Fibroblast of lung (primary cell): ENCODE data around the gene RBM38. TPM values are rescaled to one million over a fixed set of nuclear protein-coding genes. Genes with fewer than 3 reads are reported as not detected.

Experiments
- DNase-seq, 2 donors: peaks; one replicate each; pipeline versions ENCODE4 v3.0.0 to v3.0.0-alpha.2; 2010; ENCODE audit warnings: low read depth in 2 of 2
- H2AFZ ChIP-seq: 2 replicates; pipeline ENCODE4 v1.5.1; 2012; ENCODE audit warnings: low read length, control low read depth, inconsistent platforms
- H3K27ac ChIP-seq: 2 replicates; pipeline ENCODE4 v1.5.1; 2011; ENCODE audit warnings: low read length, control low read depth; ENCODE audit not compliant: insufficient read depth
- H3K27me3 ChIP-seq: 2 replicates; pipeline ENCODE4 v1.5.1; 2011; ENCODE audit warnings: mild to moderate bottlenecking, low read length; ENCODE audit not compliant: control insufficient read depth, insufficient read depth
- H3K36me3 ChIP-seq: 2 replicates; pipeline ENCODE4 v1.5.1; 2011; ENCODE audit warnings: low read length; ENCODE audit not compliant: control insufficient read depth, insufficient read depth
- H3K4me1 ChIP-seq: 2 replicates; pipeline ENCODE4 v1.5.1; 2011; ENCODE audit warnings: low read length; ENCODE audit not compliant: control insufficient read depth, insufficient read depth; ENCODE audit errors: extremely low read depth
- H3K4me2 ChIP-seq: 2 replicates; pipeline ENCODE4 v1.5.1; 2011; ENCODE audit warnings: low read length, control low read depth; ENCODE audit not compliant: insufficient read depth; ENCODE audit errors: extremely low read depth
- H3K4me3 ChIP-seq, 4 experiments: fragments of 200-600 bp in 1 of 4; sonication (generic) in 1 of 4; replicated peaks in 1 of 4; 2 replicates each; pipeline ENCODE4 v1.5.1; 2011 to 2016; ENCODE audit warnings: low read length in 4 of 4, low read depth in 3 of 4, mild to moderate bottlenecking in 3 of 4, control low read depth in 2 of 4, inconsistent platforms in 1 of 4, mixed read lengths in 1 of 4; ENCODE audit not compliant: insufficient read depth in 1 of 4; ENCODE audit errors: control extremely low read depth in 1 of 4
- H3K79me2 ChIP-seq: 2 replicates; pipeline ENCODE4 v1.5.1; 2012; ENCODE audit warnings: mild to moderate bottlenecking, low read length, inconsistent platforms; ENCODE audit not compliant: control insufficient read depth, insufficient read depth
- H3K9ac ChIP-seq: 2 replicates; pipeline ENCODE4 v1.5.1; 2011; ENCODE audit warnings: mild to moderate bottlenecking, low read length, control low read depth; ENCODE audit not compliant: insufficient read depth
- H3K9me3 ChIP-seq: 2 replicates; pipeline ENCODE4 v1.5.1; 2012; ENCODE audit warnings: low read depth, low read length; ENCODE audit not compliant: control insufficient read depth, insufficient read depth
- H4K20me1 ChIP-seq: 2 replicates; pipeline ENCODE4 v1.5.1; 2011; ENCODE audit warnings: low read length; ENCODE audit not compliant: control insufficient read depth, insufficient read depth; ENCODE audit errors: extremely low read depth
- CTCF ChIP-seq, 2 donors: IDR thresholded peaks in 1 of 2; conservative IDR thresholded peaks in 1 of 2; 1 replicate in 1 of 2; 2 replicates in 1 of 2; pipeline ENCODE4 v1.5.1; 2011 to 2012; ENCODE audit warnings: low read length in 2 of 2, control low read depth in 1 of 2, inconsistent platforms in 1 of 2, low read depth in 1 of 2, mild to moderate bottlenecking in 1 of 2
- EZH2 ChIP-seq: IDR thresholded peaks from 2 replicates; pipeline ENCODE4 v1.5.1; 2012; ENCODE audit warnings: low read length, control low read depth, mild to moderate bottlenecking; ENCODE audit errors: missing control alignments
- polyA plus RNA-seq, 2 donors: library from polyadenylated mRNA; depleted of rRNA in 1 of 2; stranded (reverse) in 1 of 2; unstranded in 1 of 2; fragments of >200 nt; gene quantifications; 2 replicates each; pipeline ENCODE4 v1.2.1, GENCODE V29; 2011 to 2012; ENCODE audit warnings: missing spikeins in 1 of 2
- total RNA-seq: library from RNA; depleted of rRNA; stranded (reverse); fragments of >200 nt; gene quantifications from 2 replicates; pipeline ENCODE4 v1.2.1, GENCODE V29; 2014

The RBM38 gene
- total and polyA plus RNA-seq, 2 donors (not counting 1 experiment from before 2014, with no cell fraction given), result 3.9 to 7.9 TPM

- H3K9ac ChIP-seq, result no peak overlapping the region
- TF ChIP-seq EZH2 (no peak), CTCF (conservative IDR thresholded peaks at IDR 0.05 in 1 of 2, IDR thresholded peaks at IDR 0.05 in 1 of 2; ENCODE audit: low read depth in 1 of 2, low read length in 2 of 2) (no peak)
- H3K9me3 ChIP-seq, result no peaks in the 10 kb centered on the region
- H4K20me1 ChIP-seq, result no peaks in the 10 kb centered on the region
- peaks cover 7% of the 10 kb centered on the region for H3K4me1 ChIP-seq
- H3K36me3 ChIP-seq, result no peaks in the 10 kb centered on the region
- no peaks in the 10 kb centered on the region for H3K27me3 ChIP-seq
- no peak for DNase-seq
- H3K79me2 ChIP-seq, result no peaks in the 10 kb centered on the region
- H3K27ac ChIP-seq, result no peak overlapping the region
- H3K4me3 ChIP-seq, result no peak overlapping the region
- H2AFZ ChIP-seq, result no peak overlapping the region
- H3K4me2 ChIP-seq, result no peak overlapping the region
Measured at GRCh38 chr20:57439993-57440392, 48.8 kb downstream of the RBM38 start.

- Histone ChIP-seq H3K4me3 (no peak overlapping the region), H4K20me1 (no peaks in the 10 kb centered on the region), H3K79me2 (no peaks in the 10 kb centered on the region), H3K36me3 (no peaks in the 10 kb centered on the region), H3K4me2 (peak overlapping the region; percentile 35), H3K27me3 (no peaks in the 10 kb centered on the region), H2AFZ (peak overlapping the region; percentile 75), H3K4me1 (peaks cover 7% of the 10 kb centered on the region), H3K9ac (no peak overlapping the region), H3K9me3 (no peaks in the 10 kb centered on the region), H3K27ac (peak overlapping the region; percentile 8)
- no peak for TF ChIP-seq EZH2
- TF ChIP-seq CTCF (conservative IDR thresholded peaks at IDR 0.05 in 1 of 2, IDR thresholded peaks at IDR 0.05 in 1 of 2; ENCODE audit: low read depth in 1 of 2, low read length in 2 of 2), result no peak
- DNase-seq, result peak; percentile 46 to 91
Measured at GRCh38 chr20:57440678-57441509, 49.7 kb downstream of the RBM38 start.

- Histone ChIP-seq H4K20me1 (no peaks in the 10 kb centered on the region), H3K9me3 (no peaks in the 10 kb centered on the region), H2AFZ (no peak overlapping the region), H3K27ac (no peak overlapping the region), H3K27me3 (no peaks in the 10 kb centered on the region), H3K4me3 (no peak overlapping the region), H3K36me3 (no peaks in the 10 kb centered on the region), H3K9ac (no peak overlapping the region), H3K79me2 (no peaks in the 10 kb centered on the region), H3K4me2 (no peak overlapping the region), H3K4me1 (peaks cover 7% of the 10 kb centered on the region)
- DNase-seq, result no peak
- TF ChIP-seq CTCF (conservative IDR thresholded peaks at IDR 0.05 in 1 of 2, IDR thresholded peaks at IDR 0.05 in 1 of 2; ENCODE audit: low read depth in 1 of 2, low read length in 2 of 2), result no peak
- no peak for TF ChIP-seq EZH2
Measured at GRCh38 chr20:57441510-57442154, 50.4 kb downstream of the RBM38 start.
